LNCaP clone FGC (cell line): ENCODE results near the gene WNT6.

ENCODE experiments used
- DNase-seq: peaks from one replicate; pipeline ENCODE4 v3.0.0-alpha.2; 2011; ENCODE audit warnings: low read depth
- H3K4me3 ChIP-seq: 2 replicates; pipeline ENCODE4 v1.5.1; 2011; ENCODE audit warnings: mild to moderate bottlenecking, low read depth, low read length, control low read depth
- TF ChIP-seq, protein P1 (sequence below): IDR thresholded peaks from 2 replicates; pipeline ENCODE4 v1.5.1; 2012; ENCODE audit warnings: mild to moderate bottlenecking; ENCODE audit not compliant: control insufficient read depth, insufficient read depth; ENCODE audit errors: extremely low read depth

Gene WNT6

GRCh38 chr2:218850796-218851195 lies 8.8 kb upstream of the WNT6 start:
- DNase-seq: no peak
- TF ChIP-seq, protein P1, sequence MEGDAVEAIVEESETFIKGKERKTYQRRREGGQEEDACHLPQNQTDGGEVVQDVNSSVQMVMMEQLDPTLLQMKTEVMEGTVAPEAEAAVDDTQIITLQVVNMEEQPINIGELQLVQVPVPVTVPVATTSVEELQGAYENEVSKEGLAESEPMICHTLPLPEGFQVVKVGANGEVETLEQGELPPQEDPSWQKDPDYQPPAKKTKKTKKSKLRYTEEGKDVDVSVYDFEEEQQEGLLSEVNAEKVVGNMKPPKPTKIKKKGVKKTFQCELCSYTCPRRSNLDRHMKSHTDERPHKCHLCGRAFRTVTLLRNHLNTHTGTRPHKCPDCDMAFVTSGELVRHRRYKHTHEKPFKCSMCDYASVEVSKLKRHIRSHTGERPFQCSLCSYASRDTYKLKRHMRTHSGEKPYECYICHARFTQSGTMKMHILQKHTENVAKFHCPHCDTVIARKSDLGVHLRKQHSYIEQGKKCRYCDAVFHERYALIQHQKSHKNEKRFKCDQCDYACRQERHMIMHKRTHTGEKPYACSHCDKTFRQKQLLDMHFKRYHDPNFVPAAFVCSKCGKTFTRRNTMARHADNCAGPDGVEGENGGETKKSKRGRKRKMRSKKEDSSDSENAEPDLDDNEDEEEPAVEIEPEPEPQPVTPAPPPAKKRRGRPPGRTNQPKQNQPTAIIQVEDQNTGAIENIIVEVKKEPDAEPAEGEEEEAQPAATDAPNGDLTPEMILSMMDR: no peak

DNA sequence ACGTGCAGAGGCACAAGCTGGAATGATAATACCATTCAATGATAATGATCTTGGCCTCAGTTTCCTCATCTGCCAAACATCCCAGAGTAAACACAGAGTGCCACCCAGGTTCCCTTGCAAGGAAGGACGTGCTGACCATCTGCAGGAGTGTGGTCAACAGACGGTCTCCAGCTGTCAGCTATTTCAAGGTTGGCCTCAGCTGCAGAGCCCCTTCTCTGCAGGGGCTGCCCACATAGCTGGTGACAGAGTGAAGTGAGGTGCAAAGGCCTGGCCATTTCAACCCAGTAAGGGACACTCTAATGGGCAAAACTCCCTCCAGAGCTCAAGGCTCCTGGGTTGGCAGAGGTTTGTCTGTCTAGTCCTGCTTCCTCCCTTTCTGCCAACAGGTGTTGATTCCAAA lies 8.3 kb upstream of the WNT6 start:
- TF ChIP-seq, protein P1: no peak
- no peak for DNase-seq
- H3K4me3 ChIP-seq: no peak overlapping the region

More at GRCh38 chr2:218850796-218851195, 8.8 kb upstream of the WNT6 start:
- no peak overlapping the region for H3K4me3 ChIP-seq

DNA sequence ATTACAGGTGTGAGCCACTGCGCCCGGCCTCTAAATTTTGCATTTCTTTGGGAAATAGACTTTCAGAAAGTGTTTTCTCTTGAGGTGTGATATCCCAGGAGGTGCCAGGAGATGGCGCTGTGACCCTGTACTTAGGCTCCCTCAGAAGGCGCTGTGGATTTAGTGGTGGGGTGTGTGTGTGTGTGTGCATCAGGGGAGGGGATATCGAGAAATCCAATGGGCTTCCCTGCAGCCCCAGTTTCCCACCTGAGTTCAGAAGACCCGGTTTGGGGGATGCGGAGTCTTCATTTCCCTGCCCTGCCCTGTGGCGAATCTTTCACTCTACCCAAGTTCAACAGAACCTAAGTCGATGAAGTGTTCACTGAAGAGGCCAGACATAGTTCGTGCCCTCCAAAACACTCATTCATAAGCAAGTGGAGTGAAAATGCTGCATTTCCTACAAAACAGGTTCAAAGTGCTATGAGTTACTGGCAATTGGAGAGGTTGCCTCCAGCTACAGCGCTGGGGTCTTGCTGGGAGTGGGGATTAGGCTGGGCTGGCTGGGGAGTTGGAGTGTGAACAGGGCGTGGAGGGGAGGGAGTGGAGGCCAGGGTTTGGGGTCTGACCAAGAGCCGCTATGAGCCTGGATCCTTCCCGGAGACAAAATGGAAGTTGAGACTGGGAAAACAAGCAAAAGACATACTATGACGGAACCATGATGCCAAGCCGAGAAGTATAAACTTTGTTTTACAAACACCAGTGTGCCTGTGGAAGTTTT lies 6.5 kb upstream of the WNT6 start:
- TF ChIP-seq, protein P1: peak; percentile 72
- no peak overlapping the region for H3K4me3 ChIP-seq
- DNase-seq: no peak

DNA sequence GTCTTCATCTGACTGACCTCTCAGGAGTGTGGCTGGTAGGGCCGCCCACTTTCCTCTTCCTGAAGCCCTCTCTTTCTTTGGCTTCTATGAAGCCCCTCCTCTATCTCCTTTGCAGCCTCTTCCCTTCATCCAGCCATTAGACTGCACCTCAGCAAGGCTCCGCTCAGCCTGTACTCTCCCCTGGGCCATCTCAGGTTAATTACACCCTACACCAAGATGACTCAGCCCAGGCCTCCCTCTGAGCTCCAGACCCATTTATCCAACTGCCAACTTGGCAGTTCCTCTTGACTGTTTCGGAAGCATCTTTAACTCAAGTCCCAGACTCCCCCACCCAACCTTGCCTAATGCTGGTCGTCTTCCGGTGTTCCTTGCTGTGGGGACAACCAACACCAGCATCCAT lies 5.8 kb upstream of the WNT6 start:
- no peak for DNase-seq
- H3K4me3 ChIP-seq: no peak overlapping the region
- TF ChIP-seq, protein P1: no peak

DNA sequence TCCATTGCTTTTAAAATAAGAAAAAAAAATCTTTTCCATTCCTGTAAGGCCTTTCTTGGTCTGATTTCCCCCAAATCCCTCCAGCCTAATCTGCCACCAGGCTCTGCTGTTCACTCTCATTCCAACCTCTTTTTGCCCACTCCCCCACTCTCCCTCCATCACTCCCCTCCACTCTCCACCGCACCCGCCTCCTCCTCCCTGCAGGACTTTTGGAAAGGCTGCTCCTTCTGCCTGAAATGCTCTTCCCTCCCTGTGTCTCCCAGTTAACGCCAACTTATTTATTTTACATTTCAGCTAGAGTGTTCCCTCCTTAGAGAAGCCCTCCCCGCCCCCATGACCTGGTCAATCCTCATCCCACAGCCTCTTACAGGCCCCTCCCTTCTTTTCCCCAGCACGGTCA lies 4.7 kb upstream of the WNT6 start:
- TF ChIP-seq, protein P1: no peak
- no peak for DNase-seq
- no peak overlapping the region for H3K4me3 ChIP-seq

GRCh38 chr2:218855305-218856166 lies 4.1 kb upstream of the WNT6 start:
- H3K4me3 ChIP-seq: no peak overlapping the region
- DNase-seq: no peak
- TF ChIP-seq, protein P1: no peak
